K562 (cell line): Measurements from ENCODE around the gene ZDHHC1. TPM values are rescaled to one million over a fixed set of nuclear protein-coding genes. Genes with fewer than 3 reads are reported as not detected.

Source experiments
- ATAC-seq: fragments of 200-7000 bp; cut with Tn5 transposase; 3 replicates; pipeline ENCODE4 v1.9.1; 2020; ENCODE audit warnings: moderate library complexity
- BruUV-seq: library from RNA; stranded (reverse); fragments of 400-500 nt; replicated peaks from 2 replicates; lab custom pipeline; 2021; lab: Mats Ljungman, UMichigan
- CTCF ChIA-PET: fragments of 300-600 bp; formaldehyde crosslinking; extraction: SDS; loops from one replicate; lab custom pipeline; 2021; ENCODE audit warnings: low intra/inter-chr PET ratio; lab: Yijun Ruan, JAX
- POLR2A ChIA-PET: fragments of 300-600, 350-650 bp; sonication (Branson Sonifier 250); formaldehyde crosslinking; extraction: SDS; loops from one replicate; lab custom pipeline; 2021; ENCODE audit warnings: antibody characterized with exemption, inconsistent platforms; lab: Yijun Ruan, JAX
- DNase-seq, 4 experiments: peaks; one replicate each; pipeline versions ENCODE4 v3.0.0 to v3.0.0-alpha.2; 2011 to 2018; ENCODE audit warnings: low spot score in 3 of 4, mixed read lengths in 3 of 4; ENCODE audit errors: extremely low read depth in 1 of 4
- FAIRE-seq: peaks from 2 replicates; lab custom pipeline; 2011; peaks lifted over from hg19 to GRCh38; lab: Jason Lieb, UNC
- H2AFZ ChIP-seq: 2 replicates; pipeline ENCODE4 v1.6.0; 2011; ENCODE audit warnings: low read depth, low read length, control low read depth, inconsistent platforms
- H3K27ac ChIP-seq: fragments of 200-600 bp; 3 replicates; pipeline ENCODE4 v1.8.0; 2011; ENCODE audit warnings: low read depth, mild to moderate bottlenecking, control low read depth, inconsistent platforms, low read length, moderate library complexity, mixed read lengths; ENCODE audit errors: extremely low read depth
- H3K27me3 ChIP-seq, 2 experiments: fragments of 300-600 bp in 1 of 2; 2 replicates in 1 of 2; 3 replicates in 1 of 2; pipeline versions ENCODE4 v1.6.0 to v1.8.0; 2011; ENCODE audit warnings: inconsistent platforms in 2 of 2, low read length in 2 of 2, mild to moderate bottlenecking in 1 of 2, mixed read lengths in 1 of 2, moderate library complexity in 1 of 2; ENCODE audit not compliant: control insufficient read depth in 2 of 2, insufficient read depth in 2 of 2
- H3K36me3 ChIP-seq: fragments of 300-600 bp; 3 replicates; pipeline ENCODE4 v1.8.0; 2011; ENCODE audit warnings: mild to moderate bottlenecking, low read length, inconsistent platforms; ENCODE audit not compliant: control insufficient read depth, insufficient read depth
- H3K4me1 ChIP-seq, 2 experiments: fragments of 200-600 bp in 1 of 2; replicated peaks in 1 of 2; 2 replicates in 1 of 2; 3 replicates in 1 of 2; pipeline versions ENCODE4 v1.5.1 to v1.8.0; 2011; ENCODE audit warnings: inconsistent platforms in 2 of 2, low read length in 2 of 2, mild to moderate bottlenecking in 1 of 2, mixed read lengths in 1 of 2, moderate library complexity in 1 of 2; ENCODE audit not compliant: control insufficient read depth in 2 of 2, insufficient read depth in 2 of 2
- H3K4me2 ChIP-seq: 2 replicates; pipeline ENCODE4 v1.6.1; 2011; ENCODE audit warnings: low read length, control low read depth, inconsistent platforms, mixed read lengths; ENCODE audit not compliant: insufficient read depth
- H3K4me3 ChIP-seq: fragments of 200-600 bp; sonication (generic), shearing (Covaris generic); 2 replicates; pipeline ENCODE4 v1.5.1; 2016; ENCODE audit warnings: control low read depth, inconsistent platforms
- H3K79me2 ChIP-seq: fragments of 200-600 bp; 3 replicates; pipeline ENCODE4 v1.8.0; 2011; ENCODE audit warnings: low read length, inconsistent platforms; ENCODE audit not compliant: control insufficient read depth, insufficient read depth
- H3K9ac ChIP-seq, 2 experiments: 2 replicates each; pipeline versions ENCODE4 v1.6.0 to v1.6.1; 2011; ENCODE audit warnings: low read depth in 2 of 2, low read length in 2 of 2, control low read depth in 1 of 2, inconsistent platforms in 1 of 2, mild to moderate bottlenecking in 1 of 2, mixed read lengths in 1 of 2; ENCODE audit not compliant: insufficient read depth in 1 of 2
- H3K9me1 ChIP-seq: one replicate; pipeline ENCODE4 v1.6.0; 2011; ENCODE audit warnings: inconsistent platforms, mild to moderate bottlenecking, low read length, moderate library complexity; ENCODE audit not compliant: control insufficient read depth, insufficient read depth
- H3K9me3 ChIP-seq: replicated peaks from 2 replicates; pipeline ENCODE4 v1.5.1; 2011; ENCODE audit warnings: low read depth, low read length, inconsistent platforms; ENCODE audit not compliant: control insufficient read depth, insufficient read depth
- H4K20me1 ChIP-seq: replicated peaks from 2 replicates; pipeline ENCODE4 v1.6.1; 2011; ENCODE audit warnings: low read length, inconsistent platforms, mixed read lengths; ENCODE audit not compliant: control insufficient read depth, insufficient read depth
- ARNT ChIP-seq, 2 experiments: fragments of 450-650 bp; IDR thresholded peaks; 2 replicates each; pipeline ENCODE4 v1.6.1; 2016; ENCODE audit warnings: mild to moderate bottlenecking in 1 of 2
- BCOR ChIP-seq: fragments of 450-650 bp; IDR thresholded peaks from 2 replicates; pipeline ENCODE4 v1.6.1; 2016
- FOSL1 ChIP-seq: fragments of 200-800 bp; sonication (Bioruptor generic); conservative IDR thresholded peaks from 2 replicates; pipeline ENCODE4 v1.6.1; 2016; ENCODE audit warnings: missing genetic modification characterization, missing compliant biosample characterization
- IRF2 ChIP-seq: sonication (generic); formaldehyde crosslinking; IDR thresholded peaks from 2 replicates; pipeline ENCODE4 v1.8.1; 2022; ENCODE audit warnings: mild to moderate bottlenecking, missing genetic modification reagents
- PCBP2 ChIP-seq: fragments of 200-400 bp; formaldehyde crosslinking; IDR thresholded peaks from 2 replicates; pipeline ENCODE4 v1.6.1; 2018; ENCODE audit warnings: low read length, low read depth, mild to moderate bottlenecking, moderate library complexity; ENCODE audit not compliant: poor library complexity, severe bottlenecking
- RBM17 ChIP-seq: fragments of 200-400 bp; formaldehyde crosslinking; IDR thresholded peaks from 2 replicates; pipeline ENCODE4 v1.6.1; 2017; ENCODE audit warnings: low read depth, mild to moderate bottlenecking, low read length, borderline replicate concordance
- RFX7 ChIP-seq: fragments of 250-450 bp; sonication (Bioruptor Pico); IDR thresholded peaks from 2 replicates; pipeline ENCODE4 v1.5.1; 2021; ENCODE audit warnings: mild to moderate bottlenecking
- TAF9B ChIP-seq: fragments of 450-650 bp; IDR thresholded peaks from 2 replicates; pipeline ENCODE4 v1.6.1; 2018; ENCODE audit warnings: mild to moderate bottlenecking; ENCODE audit not compliant: partially characterized antibody
- ZNF318 ChIP-seq, 2 experiments: fragments of 450-650 bp; IDR thresholded peaks; 2 replicates each; pipeline ENCODE4 v1.6.1; 2016; ENCODE audit warnings: mild to moderate bottlenecking in 2 of 2, borderline replicate concordance in 1 of 2, low read depth in 1 of 2, moderate library complexity in 1 of 2
- ZNF41 ChIP-seq: fragments of 250-450 bp; sonication (Bioruptor Pico); conservative IDR thresholded peaks from 2 replicates; pipeline ENCODE4 v1.4.0; 2020; ENCODE audit warnings: mild to moderate bottlenecking
- WGBS: fragments of 100-300 bp; shearing (Covaris generic); methylation state at CpG from one replicate; pipeline ENCODE4 v1.1.6; 2016; ENCODE audit warnings: low coverage, mixed read lengths; ENCODE audit not compliant: insufficient coverage; ENCODE audit errors: missing lambda C conversion rate; 5-methylcytosine and 5-hydroxymethylcytosine counted together
- in situ Hi-C: fragments of 300-500 bp; cut with MboI; formaldehyde crosslinking; loops from 4 replicates; pipeline ENCODE4 v1.15.0; 2018; ENCODE audit warnings: inconsistent platforms, mixed read lengths
- intact Hi-C: fragments of 100-400 bp; cut with micrococcal nuclease; formaldehyde crosslinking; loops from 2 replicates; pipeline ENCODE4 v1.14.2; 2022
- polyA plus RNA-seq, 8 experiments: library from polyadenylated mRNA; depleted of rRNA in 4 of 8; stranded (reverse) in 5 of 8; unstranded in 3 of 8; fragments of >200 nt; fragmentation: Nextera tagmentation in 2 of 8; fragmentation: Illumina TruSeq in 1 of 8; extraction: Ambion mirVana in 2 of 8; extraction: Trizol in 1 of 8; gene quantifications; 2 replicates each; pipeline versions ENCODE4 v1.2.1 to v1.2.3, GENCODE V29; 2011 to 2014; ENCODE audit warnings: inconsistent platforms in 1 of 8, missing spikeins in 1 of 8
- total RNA-seq, 7 experiments: library from RNA; depleted of rRNA in 6 of 7; stranded (reverse); fragments of >200 nt in 6 of 7; fragmentation: Illumina TruSeq in 2 of 7; extraction: Trizol in 2 of 7; gene quantifications; 2 replicates each; pipeline versions ENCODE4 v1.2.1 to v1.2.3, GENCODE V29; 2011 to 2021; ENCODE audit warnings: low replicate concordance in 1 of 7
- TF ChIP-seq, protein P1 (sequence below), 2 experiments: fragments of 450-650 bp; IDR thresholded peaks; 2 replicates each; pipeline ENCODE4 v1.6.1; 2016
- TF ChIP-seq, protein P2 (sequence below): fragments of 250-450 bp; sonication (Bioruptor Pico); IDR thresholded peaks from 2 replicates; pipeline ENCODE4 v1.5.1; 2021; ENCODE audit warnings: mild to moderate bottlenecking

The ZDHHC1 gene
- total and polyA plus RNA-seq, 9 of the 15 experiments (the other 6 are each of a cell fraction or from before 2014, with no cell fraction given): 0.06 to 0.77 (median 0.25) TPM; not detected in 4

DNA sequence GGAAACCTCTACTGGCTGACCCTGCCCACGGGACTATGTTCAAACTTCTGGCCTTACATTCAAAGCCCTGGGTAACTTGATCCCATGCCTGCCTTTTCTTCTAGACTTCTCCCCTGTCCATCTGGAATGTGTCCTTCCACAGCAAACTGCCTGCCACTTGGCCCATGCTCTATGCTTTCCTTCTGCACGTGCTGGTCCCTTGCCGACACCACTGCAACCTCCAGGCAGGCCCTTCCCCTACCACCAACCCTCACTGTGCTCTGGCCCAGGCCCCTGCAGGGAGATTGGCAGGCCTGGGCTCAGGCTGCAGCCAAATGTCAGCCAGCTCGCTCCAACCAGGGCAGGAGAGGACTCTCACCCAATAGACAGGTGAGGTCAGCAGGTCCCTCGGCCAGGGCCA lies 25.6 kb upstream of the ZDHHC1 start:
- 62% methylated on average over 3 of the region's 5 CpGs for WGBS
- no peaks in the 10 kb centered on the region for H3K27me3 ChIP-seq
- ATAC-seq: no peak
- H3K27ac ChIP-seq: no peak overlapping the region
- H3K4me2 ChIP-seq: no peak overlapping the region
- H3K4me1 ChIP-seq: peaks cover 0 to 30% of the 10 kb centered on the region in 2 experiments; a peak in 2 of 5 replicates
- FAIRE-seq: no peak
- in situ Hi-C loops: no loop called here
- H3K9ac ChIP-seq: peak overlapping the region in 1 of 2 experiments; percentile 50; a peak in 1 of 4 replicates
- no peaks in the 10 kb centered on the region for H3K9me3 ChIP-seq
- H3K9me1 ChIP-seq: no peaks in the 10 kb centered on the region
- H4K20me1 ChIP-seq: peaks cover 18% of the 10 kb centered on the region; the same call in 1 of the 2 replicates
- intact Hi-C loops: no loop called here
- peaks cover 59% of the 10 kb centered on the region; the same call in 2 of the 3 replicates for H3K36me3 ChIP-seq
- POLR2A ChIA-PET: interaction anchor here (0.5 to 1.3 kb wide), 3 partner anchors 8 to 26 kb away, joined by 3 read pairs; no protein-coding TSS in a partner anchor
- CTCF ChIA-PET: no interaction called here
- no TSS peak for BruUV-seq
- no peak overlapping the region for H3K4me3 ChIP-seq
- no peak overlapping the region for H2AFZ ChIP-seq
- H3K79me2 ChIP-seq: no peaks in the 10 kb centered on the region
- no peak for DNase-seq
- no peak for TF ChIP-seq ARNT (IDR thresholded peaks at IDR 0.05)
- TF ChIP-seq, protein P1, sequence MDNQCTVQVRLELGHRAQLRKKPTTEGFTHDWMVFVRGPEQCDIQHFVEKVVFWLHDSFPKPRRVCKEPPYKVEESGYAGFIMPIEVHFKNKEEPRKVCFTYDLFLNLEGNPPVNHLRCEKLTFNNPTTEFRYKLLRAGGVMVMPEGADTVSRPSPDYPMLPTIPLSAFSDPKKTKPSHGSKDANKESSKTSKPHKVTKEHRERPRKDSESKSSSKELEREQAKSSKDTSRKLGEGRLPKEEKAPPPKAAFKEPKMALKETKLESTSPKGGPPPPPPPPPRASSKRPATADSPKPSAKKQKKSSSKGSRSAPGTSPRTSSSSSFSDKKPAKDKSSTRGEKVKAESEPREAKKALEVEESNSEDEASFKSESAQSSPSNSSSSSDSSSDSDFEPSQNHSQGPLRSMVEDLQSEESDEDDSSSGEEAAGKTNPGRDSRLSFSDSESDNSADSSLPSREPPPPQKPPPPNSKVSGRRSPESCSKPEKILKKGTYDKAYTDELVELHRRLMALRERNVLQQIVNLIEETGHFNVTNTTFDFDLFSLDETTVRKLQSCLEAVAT (IDR thresholded peaks at IDR 0.05): no peak
- TF ChIP-seq RFX7 (CRISPR knock-in tag): no peak
- no peak for TF ChIP-seq RBM17
- no peak for TF ChIP-seq FOSL1 (tag)
- TF ChIP-seq IRF2 (CRISPR knock-in tag): no peak
- no peak for TF ChIP-seq ZNF41
- TF ChIP-seq ZNF318 (IDR thresholded peaks at IDR 0.05; ENCODE audit: borderline replicate concordance in 1 of 2, low read depth in 1 of 2): no peak
- TF ChIP-seq BCOR: no peak
- TF ChIP-seq, protein P2, sequence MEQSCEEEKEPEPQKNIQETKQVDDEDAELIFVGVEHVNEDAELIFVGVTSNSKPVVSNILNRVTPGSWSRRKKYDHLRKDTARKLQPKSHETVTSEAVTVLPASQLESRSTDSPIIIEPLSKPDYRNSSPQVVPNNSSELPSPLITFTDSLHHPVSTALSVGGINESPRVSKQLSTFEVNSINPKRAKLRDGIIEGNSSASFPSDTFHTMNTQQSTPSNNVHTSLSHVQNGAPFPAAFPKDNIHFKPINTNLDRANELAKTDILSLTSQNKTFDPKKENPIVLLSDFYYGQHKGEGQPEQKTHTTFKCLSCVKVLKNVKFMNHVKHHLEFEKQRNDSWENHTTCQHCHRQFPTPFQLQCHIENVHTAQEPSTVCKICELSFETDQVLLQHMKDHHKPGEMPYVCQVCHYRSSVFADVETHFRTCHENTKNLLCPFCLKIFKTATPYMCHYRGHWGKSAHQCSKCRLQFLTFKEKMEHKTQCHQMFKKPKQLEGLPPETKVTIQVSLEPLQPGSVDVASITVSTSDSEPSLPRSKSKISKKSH: no peak
- no peak for TF ChIP-seq TAF9B
- no peak for TF ChIP-seq PCBP2
